IPS-15b (cell line): ENCODE data around the gene KCNAB2.

Experiments
- H3K27me3 ChIP-seq: one replicate; pipeline ENCODE4 v1.6.1; 2013; ENCODE audit warnings: low read length; ENCODE audit not compliant: control insufficient read depth, insufficient read depth
- H3K36me3 ChIP-seq: one replicate; pipeline ENCODE4 v1.6.1; 2013; ENCODE audit warnings: low read length; ENCODE audit not compliant: control insufficient read depth, insufficient read depth
- H3K4me1 ChIP-seq: one replicate; pipeline ENCODE4 v1.6.1; 2013; ENCODE audit warnings: mild to moderate bottlenecking, low read length; ENCODE audit not compliant: control insufficient read depth, insufficient read depth
- H3K4me3 ChIP-seq: one replicate; pipeline ENCODE4 v1.5.1; 2013; ENCODE audit warnings: low read depth, low read length
- H3K9ac ChIP-seq: one replicate; pipeline ENCODE4 v1.6.1; 2013; ENCODE audit warnings: low read depth, mild to moderate bottlenecking, low read length
- H3K9me3 ChIP-seq: one replicate; pipeline ENCODE4 v1.6.1; 2013; ENCODE audit warnings: mild to moderate bottlenecking, low read length; ENCODE audit not compliant: control insufficient read depth, insufficient read depth

The KCNAB2 gene

DNA sequence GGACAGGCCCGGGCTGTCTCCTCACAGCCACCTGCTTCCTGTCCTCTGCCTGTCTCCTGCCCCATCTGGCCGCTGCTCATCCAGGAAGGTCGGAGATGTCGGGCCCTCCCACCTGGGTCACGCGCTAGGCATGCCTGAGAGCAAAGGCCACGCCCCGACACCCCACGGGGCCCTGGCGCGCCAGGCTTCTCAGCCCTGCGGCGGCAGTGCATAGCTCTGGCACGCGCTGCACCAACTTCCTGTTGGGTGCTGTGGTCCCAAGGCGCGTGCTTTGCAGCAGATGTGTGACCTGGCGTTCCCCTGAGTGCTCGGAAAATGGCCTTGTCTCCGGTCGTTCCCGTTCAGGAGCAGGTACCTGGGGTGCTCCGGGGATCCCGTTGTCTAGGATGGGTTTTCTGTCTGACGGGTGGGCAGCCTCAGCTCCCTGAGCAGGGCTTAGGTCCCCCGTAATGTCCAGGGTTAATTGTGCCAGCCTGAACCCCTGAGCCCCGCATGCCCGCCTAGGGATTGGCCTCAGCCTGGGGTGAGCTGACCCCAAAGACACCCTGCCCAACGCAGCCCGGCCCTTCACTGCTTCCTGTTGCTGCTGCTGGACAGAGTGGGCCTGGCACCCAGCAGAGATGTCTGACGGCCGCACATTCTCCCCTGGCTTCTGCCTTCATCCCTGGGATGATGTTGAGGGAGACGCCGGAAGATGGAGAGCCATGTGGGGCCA is 19.4 kb upstream of the KCNAB2 start:
- H3K27me3 ChIP-seq: no peaks in the 10 kb centered on the region
- no peak overlapping the region for H3K9ac ChIP-seq
- no peaks in the 10 kb centered on the region for H3K36me3 ChIP-seq
- no peaks in the 10 kb centered on the region for H3K9me3 ChIP-seq
- H3K4me3 ChIP-seq: no peak overlapping the region
- no peaks in the 10 kb centered on the region for H3K4me1 ChIP-seq

DNA sequence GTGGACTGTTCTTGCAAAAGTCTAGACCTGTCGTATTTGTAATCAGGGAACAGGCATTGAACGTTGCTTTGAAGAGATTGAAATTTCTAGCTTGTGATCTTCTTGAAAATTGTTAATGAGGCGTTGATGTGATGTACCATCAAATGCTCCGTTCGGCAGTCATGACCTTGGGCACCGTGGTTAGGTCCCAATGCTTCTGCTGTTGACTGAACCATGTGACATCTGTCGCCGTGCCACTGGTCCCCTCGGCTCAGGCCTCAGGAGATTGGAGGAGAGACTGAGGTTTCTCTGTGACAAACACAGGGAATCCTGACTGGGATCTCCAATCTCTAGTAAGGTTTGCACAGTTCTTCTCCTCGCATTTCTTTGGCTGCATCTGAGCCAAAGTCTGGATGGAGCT is 18.1 kb upstream of the KCNAB2 start:
- Histone ChIP-seq H3K36me3 (no peaks in the 10 kb centered on the region), H3K4me1 (no peaks in the 10 kb centered on the region), H3K9ac (no peak overlapping the region), H3K4me3 (no peak overlapping the region), H3K27me3 (no peaks in the 10 kb centered on the region), H3K9me3 (no peaks in the 10 kb centered on the region)

DNA sequence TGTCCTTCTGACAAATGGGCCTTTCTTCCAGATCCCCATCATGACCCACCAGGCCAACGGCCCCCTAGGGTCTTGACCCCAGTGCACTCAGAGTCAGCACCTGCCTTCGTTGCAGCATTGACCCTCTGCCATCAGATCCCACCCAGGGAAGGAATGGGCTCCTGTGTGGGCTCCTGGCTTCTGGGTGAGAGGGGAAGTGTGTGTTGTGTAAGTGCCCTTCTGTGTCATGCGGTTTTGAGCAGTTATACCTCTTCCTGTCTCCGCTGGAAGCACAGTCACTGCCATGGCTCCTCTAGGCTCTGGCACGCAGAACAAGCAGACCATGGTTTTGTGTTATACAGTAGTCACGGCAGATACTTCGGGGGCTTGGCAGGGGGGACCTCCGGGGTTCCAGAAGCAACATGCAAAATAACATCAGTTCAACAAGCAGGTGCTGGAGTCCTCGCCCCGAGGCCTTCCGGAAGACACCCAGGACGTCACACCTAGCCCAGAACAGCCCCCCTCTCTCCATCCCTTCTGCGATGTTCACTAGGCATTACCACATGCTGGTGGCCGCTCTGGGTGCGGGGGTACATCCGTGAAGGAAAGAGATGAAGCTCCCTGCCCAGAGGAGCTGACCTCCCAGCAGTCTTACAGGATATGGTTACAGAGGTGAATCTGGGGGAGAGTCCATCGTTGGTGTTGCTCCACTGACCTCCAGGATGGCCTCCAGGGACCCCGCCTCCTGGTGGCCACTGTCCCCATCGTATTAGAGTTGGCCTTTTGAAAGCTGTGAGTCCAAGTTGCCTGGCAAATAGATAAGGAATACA is 17.4 kb upstream of the KCNAB2 start:
- Histone ChIP-seq H3K4me1 (no peaks in the 10 kb centered on the region), H3K9me3 (no peaks in the 10 kb centered on the region), H3K36me3 (no peaks in the 10 kb centered on the region), H3K27me3 (no peaks in the 10 kb centered on the region), H3K9ac (no peak overlapping the region), H3K4me3 (no peak overlapping the region)

DNA sequence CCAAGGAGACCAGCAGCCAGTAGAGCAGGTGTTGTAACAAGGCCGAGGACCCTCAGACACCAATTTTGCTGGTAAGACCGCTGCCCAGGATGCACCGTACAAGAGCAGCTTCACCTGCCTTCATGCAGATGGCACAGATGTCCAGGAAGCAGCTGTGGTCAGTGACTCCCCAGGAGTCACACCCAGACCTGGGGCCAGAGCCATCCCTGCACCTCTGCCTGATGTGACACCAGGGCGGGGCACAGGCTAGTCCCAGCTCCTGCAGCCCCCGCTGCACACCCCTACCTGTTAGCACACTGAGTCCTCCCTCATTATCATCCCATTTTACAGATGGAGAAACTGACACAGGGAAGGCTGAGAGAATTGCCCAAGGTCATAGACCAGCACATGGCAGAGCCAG is 16.3 kb upstream of the KCNAB2 start:
- no peak overlapping the region for H3K9ac ChIP-seq
- no peaks in the 10 kb centered on the region for H3K4me1 ChIP-seq
- H3K36me3 ChIP-seq: no peaks in the 10 kb centered on the region
- H3K4me3 ChIP-seq: no peak overlapping the region
- no peaks in the 10 kb centered on the region for H3K27me3 ChIP-seq
- no peaks in the 10 kb centered on the region for H3K9me3 ChIP-seq

DNA sequence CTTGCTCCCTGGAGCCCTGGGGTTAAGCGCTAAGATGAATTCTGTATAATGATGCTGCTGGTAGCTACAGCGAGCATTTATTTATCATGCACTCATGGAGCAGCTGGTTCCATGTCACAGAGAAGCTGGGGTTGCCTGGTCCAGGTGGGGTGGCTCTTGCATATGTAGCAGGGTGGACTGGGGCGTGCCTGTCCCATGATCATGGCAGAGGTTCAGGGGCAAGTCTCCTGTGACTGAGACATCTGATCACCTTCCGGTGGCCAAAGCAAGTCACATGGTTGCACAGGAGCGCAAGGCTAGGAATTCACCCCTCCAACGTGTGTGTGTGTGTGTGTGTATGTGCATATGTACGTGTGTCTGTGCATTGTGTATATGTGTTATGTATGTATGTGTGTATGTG is 15.6 kb upstream of the KCNAB2 start:
- Histone ChIP-seq H3K27me3 (no peaks in the 10 kb centered on the region), H3K9me3 (no peaks in the 10 kb centered on the region), H3K4me1 (no peaks in the 10 kb centered on the region), H3K4me3 (no peak overlapping the region), H3K36me3 (no peaks in the 10 kb centered on the region), H3K9ac (no peak overlapping the region)

DNA sequence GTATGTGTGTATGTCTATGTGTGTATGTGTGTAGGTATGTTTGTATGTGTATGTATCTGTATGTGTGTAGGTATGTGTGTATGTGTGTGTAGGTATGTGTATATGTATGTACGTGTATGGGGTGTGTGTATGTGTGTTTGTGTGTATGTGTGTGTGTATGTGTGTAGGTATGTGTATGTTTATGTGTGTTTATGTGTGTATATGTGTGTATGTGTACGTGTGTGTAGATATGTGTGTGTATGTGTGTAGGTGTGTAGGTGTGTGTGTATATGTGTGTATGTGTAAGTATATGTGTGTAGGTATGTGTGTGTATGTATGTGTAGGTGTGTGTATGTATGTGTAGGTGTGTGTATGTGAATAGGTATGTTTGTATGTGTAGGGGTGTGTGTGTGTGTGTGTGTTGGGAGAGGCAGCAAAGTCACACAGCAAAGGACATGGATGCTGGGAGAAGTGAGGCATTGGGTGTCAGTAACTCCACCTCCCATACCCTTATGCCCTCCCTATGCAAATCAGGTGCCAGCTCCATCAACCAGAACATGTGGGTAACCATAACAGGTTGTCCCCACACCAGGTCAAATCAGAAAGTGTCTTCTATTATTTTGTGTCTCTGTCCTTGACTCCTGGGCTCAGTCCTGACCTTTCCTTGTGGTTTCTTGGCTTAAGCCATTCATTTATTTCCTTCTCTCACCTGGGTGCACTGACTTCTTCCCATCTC is 15.0 kb upstream of the KCNAB2 start:
- H3K9ac ChIP-seq: no peak overlapping the region
- no peaks in the 10 kb centered on the region for H3K9me3 ChIP-seq
- H3K27me3 ChIP-seq: no peaks in the 10 kb centered on the region
- H3K4me3 ChIP-seq: no peak overlapping the region
- no peaks in the 10 kb centered on the region for H3K36me3 ChIP-seq
- H3K4me1 ChIP-seq: no peaks in the 10 kb centered on the region

DNA sequence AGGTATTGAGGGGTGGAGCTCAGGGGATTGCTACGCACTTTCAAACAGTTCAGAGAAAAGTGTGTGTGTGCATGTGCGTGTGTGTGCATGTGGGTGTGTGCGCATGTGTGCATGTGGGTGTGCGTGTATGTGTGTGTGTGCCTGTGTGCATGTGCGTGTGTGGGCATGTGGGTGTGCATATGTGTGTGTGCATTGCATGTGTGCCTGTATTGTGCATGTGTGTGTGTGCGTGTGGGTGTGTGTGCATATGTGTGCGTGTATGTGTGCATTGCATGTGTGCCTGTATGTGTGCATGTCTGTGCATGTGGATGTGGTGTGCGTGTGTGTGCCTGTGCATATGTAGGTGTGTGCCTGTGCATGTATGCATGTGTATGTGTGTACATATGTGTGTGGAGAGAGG is 12.6 kb upstream of the KCNAB2 start:
- Histone ChIP-seq H3K27me3 (no peaks in the 10 kb centered on the region), H3K9ac (no peak overlapping the region), H3K9me3 (no peaks in the 10 kb centered on the region), H3K4me3 (no peak overlapping the region), H3K4me1 (no peaks in the 10 kb centered on the region), H3K36me3 (no peaks in the 10 kb centered on the region)

DNA sequence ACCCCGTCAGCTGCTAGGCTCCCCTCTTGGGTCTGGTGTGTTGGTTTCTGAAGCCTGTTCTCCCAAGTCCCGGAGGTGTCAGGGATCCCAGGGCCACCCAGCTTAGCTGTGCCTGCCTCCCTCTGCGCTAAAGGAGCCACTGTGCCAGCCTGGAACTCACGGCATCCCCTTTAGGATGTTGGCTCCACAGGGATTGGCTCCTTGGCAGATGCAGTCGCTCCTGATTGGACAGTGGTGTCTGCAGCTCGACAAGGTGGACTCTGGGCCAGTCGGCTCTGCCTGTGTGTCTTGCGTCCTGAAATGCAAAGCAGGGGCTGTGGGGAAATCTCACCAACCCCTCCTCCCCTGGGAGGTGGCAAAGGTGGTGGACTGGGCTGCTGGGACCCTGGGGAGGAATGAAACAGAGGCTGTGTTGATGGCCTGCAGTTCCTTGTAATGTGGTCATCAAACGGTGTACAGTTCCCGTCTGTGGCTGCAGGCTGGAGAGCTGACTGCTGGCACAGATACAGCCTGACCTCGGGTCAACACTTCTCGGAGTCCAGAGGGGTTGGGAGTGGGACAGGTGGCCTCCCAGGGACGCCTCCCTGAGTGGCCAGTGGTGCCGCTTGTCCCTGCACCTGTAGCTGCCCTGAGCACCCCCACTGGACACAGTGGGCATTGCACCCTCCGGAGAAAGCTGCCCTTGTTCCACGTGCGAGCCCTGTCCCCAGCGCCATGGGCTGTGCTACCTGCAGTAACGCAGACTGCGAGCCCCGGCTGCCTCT is 11.5 kb upstream of the KCNAB2 start:
- Histone ChIP-seq H3K27me3 (no peaks in the 10 kb centered on the region), H3K9ac (no peak overlapping the region), H3K4me1 (no peaks in the 10 kb centered on the region), H3K4me3 (no peak overlapping the region), H3K36me3 (no peaks in the 10 kb centered on the region), H3K9me3 (no peaks in the 10 kb centered on the region)

DNA sequence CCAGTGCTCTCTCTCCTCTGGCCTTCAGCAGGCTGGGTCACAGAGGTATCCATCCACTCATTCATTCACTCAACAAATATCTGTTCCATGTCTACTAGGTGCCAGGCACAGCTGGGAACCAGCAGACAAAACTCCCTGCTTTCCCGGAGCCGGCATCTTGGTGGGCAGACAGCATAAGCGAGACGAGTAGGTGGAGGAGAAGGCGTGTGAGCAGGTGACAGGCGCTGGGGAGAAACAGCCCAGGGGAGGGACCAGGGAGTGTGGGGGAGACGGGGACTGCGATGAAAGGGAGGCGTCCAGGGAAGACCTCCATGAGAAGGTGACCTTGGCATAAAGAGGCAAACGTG is 11.0 kb upstream of the KCNAB2 start:
- H3K27me3 ChIP-seq: no peaks in the 10 kb centered on the region
- no peaks in the 10 kb centered on the region for H3K36me3 ChIP-seq
- H3K9me3 ChIP-seq: no peaks in the 10 kb centered on the region
- no peak overlapping the region for H3K9ac ChIP-seq
- no peak overlapping the region for H3K4me3 ChIP-seq
- H3K4me1 ChIP-seq: no peaks in the 10 kb centered on the region

DNA sequence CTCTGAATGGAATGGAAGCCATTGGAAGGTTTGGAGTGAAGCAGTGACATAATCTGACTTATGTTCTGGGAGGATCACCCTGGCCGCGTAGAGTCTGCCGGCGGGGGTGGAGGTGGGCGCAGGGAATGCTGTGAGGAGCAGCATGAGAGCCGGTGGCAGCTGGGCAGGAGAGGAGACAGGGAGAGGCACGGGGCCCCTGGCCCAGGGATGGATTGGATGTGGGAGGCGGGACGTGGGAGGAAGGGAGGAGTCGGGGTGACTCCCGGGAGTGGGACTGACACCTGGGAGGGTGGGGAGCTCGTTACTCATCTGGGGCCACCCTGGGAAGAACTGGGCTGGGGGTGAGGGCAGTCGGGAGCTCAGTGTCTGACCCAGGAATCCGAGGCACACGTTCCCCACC is 10.4 kb upstream of the KCNAB2 start:
- H3K4me3 ChIP-seq: no peak overlapping the region
- no peaks in the 10 kb centered on the region for H3K36me3 ChIP-seq
- H3K4me1 ChIP-seq: no peaks in the 10 kb centered on the region
- no peak overlapping the region for H3K9ac ChIP-seq
- H3K27me3 ChIP-seq: no peaks in the 10 kb centered on the region
- no peaks in the 10 kb centered on the region for H3K9me3 ChIP-seq

DNA sequence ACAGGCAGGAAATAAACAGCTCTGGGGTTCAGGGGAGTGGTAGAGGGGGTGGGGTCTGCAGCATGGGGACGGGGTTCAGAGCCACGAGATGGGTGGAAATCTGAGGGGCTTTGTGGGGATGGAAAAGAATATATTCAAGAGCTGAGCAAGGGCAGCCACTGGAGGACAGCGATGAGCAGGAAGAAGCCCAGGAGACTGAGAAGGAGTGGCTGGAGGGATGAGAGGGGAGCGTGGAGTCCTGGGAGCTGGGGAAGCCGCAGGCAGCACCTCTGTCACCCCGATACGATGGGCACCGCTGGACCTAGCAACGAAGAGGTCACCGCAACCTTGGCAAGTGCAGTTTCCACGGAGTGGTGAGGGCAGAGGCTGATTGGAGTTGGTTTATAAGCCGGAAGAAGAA is 10.0 kb upstream of the KCNAB2 start:
- no peaks in the 10 kb centered on the region for H3K4me1 ChIP-seq
- H3K9ac ChIP-seq: no peak overlapping the region
- H3K27me3 ChIP-seq: no peaks in the 10 kb centered on the region
- H3K4me3 ChIP-seq: no peak overlapping the region
- H3K9me3 ChIP-seq: no peaks in the 10 kb centered on the region
- H3K36me3 ChIP-seq: no peaks in the 10 kb centered on the region
